ENCODE results near the gene G2E3. TPM values are rescaled to one million over a fixed set of nuclear protein-coding genes. Genes with fewer than 3 reads are reported as not detected.
A peak's percentile ranks its signal among the peaks of the same experiment; 100 is the strongest.

Gene G2E3
- total RNA-seq, 1 experiment from 2014 or later: 34.1 TPM

- Mint-ChIP-seq H3K4me3 (ENCODE audit: unreplicated experiment) (no peak overlapping the region), H3K27ac (ENCODE audit: low read depth, unreplicated experiment) (no peak overlapping the region), H3K4me1 (ENCODE audit: insufficient read depth, unreplicated experiment) (no peaks in the 10 kb centered on the region), H3K27me3 (ENCODE audit: insufficient read depth, unreplicated experiment) (peaks cover 14% of the 10 kb centered on the region), H3K9me3 (ENCODE audit: unreplicated experiment) (no peaks in the 10 kb centered on the region), H3K36me3 (ENCODE audit: insufficient read depth, unreplicated experiment) (no peaks in the 10 kb centered on the region)
- TF ChIP-seq, protein P1, sequence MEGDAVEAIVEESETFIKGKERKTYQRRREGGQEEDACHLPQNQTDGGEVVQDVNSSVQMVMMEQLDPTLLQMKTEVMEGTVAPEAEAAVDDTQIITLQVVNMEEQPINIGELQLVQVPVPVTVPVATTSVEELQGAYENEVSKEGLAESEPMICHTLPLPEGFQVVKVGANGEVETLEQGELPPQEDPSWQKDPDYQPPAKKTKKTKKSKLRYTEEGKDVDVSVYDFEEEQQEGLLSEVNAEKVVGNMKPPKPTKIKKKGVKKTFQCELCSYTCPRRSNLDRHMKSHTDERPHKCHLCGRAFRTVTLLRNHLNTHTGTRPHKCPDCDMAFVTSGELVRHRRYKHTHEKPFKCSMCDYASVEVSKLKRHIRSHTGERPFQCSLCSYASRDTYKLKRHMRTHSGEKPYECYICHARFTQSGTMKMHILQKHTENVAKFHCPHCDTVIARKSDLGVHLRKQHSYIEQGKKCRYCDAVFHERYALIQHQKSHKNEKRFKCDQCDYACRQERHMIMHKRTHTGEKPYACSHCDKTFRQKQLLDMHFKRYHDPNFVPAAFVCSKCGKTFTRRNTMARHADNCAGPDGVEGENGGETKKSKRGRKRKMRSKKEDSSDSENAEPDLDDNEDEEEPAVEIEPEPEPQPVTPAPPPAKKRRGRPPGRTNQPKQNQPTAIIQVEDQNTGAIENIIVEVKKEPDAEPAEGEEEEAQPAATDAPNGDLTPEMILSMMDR (IDR thresholded peaks at IDR 0.05; ENCODE audit: unreplicated experiment): no peak
- ChIA-PET CTCF (interaction anchor here (0.7 to 3.8 kb wide), 9 partner anchors 8 to 1767 kb away, joined by 3 to 17 read pairs (median 4); no protein-coding TSS in a partner anchor), POLR2A (interaction anchor here (0.9 to 1.3 kb wide), 2 partner anchors 103 to 125 kb away, joined by 3 read pairs; partner anchors contain the start of gene SCFD1)
- no peak for DNase-seq (ENCODE audit: unreplicated experiment)
- intact Hi-C loops (cut with micrococcal nuclease): loop anchor here (5.0 kb wide), 1 partner anchor 968 kb away; no protein-coding TSS in a partner anchor
- no TSS peak for BruUV-seq (replicated peaks)
These were observed 39.0 kb upstream of the G2E3 start for GRCh38 chr14:30519961-30520360.

GRCh38 chr14:30520536-30520935, 38.4 kb upstream of the G2E3 start:
- BruUV-seq (replicated peaks): no TSS peak
- TF ChIP-seq, protein P1 (IDR thresholded peaks at IDR 0.05; ENCODE audit: unreplicated experiment): no peak
- ChIA-PET CTCF (interaction anchor here (0.6 to 3.8 kb wide), 7 partner anchors 8 to 289 kb away, joined by 3 to 17 read pairs (median 3); no protein-coding TSS in a partner anchor), POLR2A (interaction anchor here (0.9 kb wide), 1 partner anchor 125 kb away, joined by 3 read pairs; no protein-coding TSS in a partner anchor)
- intact Hi-C loops (cut with micrococcal nuclease): loop anchor here (5.0 kb wide), 1 partner anchor 968 kb away; no protein-coding TSS in a partner anchor
- H3K9me3 Mint-ChIP-seq (ENCODE audit: unreplicated experiment): no peaks in the 10 kb centered on the region
- H3K27me3 Mint-ChIP-seq (ENCODE audit: insufficient read depth, unreplicated experiment): peaks cover 9% of the 10 kb centered on the region
- no peak for DNase-seq (ENCODE audit: unreplicated experiment)
- H3K36me3 Mint-ChIP-seq (ENCODE audit: insufficient read depth, unreplicated experiment): no peaks in the 10 kb centered on the region
- H3K4me1 Mint-ChIP-seq (ENCODE audit: insufficient read depth, unreplicated experiment): no peaks in the 10 kb centered on the region
- H3K27ac Mint-ChIP-seq (ENCODE audit: low read depth, unreplicated experiment): no peak overlapping the region
- no peak overlapping the region for H3K4me3 Mint-ChIP-seq (ENCODE audit: unreplicated experiment)

DNA sequence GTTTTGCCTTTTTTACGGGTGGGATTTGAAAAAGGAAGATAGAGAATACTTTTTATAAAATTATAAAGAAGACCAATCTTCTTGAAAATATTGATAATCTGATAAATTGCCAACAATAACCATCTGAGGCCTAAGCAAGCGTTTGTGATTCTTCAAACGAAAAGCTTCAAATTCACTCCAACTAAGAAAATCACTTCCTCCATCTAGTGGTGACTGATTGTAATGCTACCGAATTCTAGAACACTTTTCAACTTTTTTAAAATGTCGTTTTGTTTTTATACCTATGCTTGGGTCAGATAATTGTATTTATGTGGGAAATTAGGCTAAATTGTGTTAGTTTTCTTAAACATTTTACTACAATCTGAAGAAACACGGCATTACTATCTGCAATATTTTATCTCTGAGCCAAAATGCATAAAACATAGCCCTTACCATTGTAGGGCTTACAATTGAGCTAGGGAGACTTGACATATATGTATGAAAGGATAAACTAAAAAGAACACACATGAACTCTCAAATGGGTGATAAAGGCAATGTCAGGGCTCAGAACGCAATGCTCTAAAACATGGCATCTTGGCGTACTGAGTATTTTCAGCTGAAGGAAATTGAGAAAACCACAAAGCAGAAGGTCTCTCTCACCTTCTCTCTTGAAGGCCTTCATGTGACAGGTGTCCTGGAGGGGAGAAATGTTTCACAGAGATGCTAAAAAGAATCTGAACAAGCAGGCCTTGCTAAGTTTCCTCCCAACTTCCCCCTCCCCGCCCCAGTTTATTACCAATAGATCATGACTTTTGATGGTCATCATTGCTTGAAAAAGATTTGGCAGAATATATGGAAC, 36.8 kb upstream of the G2E3 start:
- TF ChIP-seq, protein P1 (IDR thresholded peaks at IDR 0.05; ENCODE audit: unreplicated experiment): peak; percentile 42
- Mint-ChIP-seq H3K27me3 (ENCODE audit: insufficient read depth, unreplicated experiment) (no peaks in the 10 kb centered on the region), H3K27ac (ENCODE audit: low read depth, unreplicated experiment) (no peak overlapping the region), H3K4me1 (ENCODE audit: insufficient read depth, unreplicated experiment) (no peaks in the 10 kb centered on the region), H3K9me3 (ENCODE audit: unreplicated experiment) (no peaks in the 10 kb centered on the region), H3K4me3 (ENCODE audit: unreplicated experiment) (no peak overlapping the region), H3K36me3 (ENCODE audit: insufficient read depth, unreplicated experiment) (no peaks in the 10 kb centered on the region)
- CTCF ChIA-PET: interaction anchor here (0.6 to 3.8 kb wide), 8 partner anchors 10 to 238 kb away, joined by 3 to 17 read pairs (median 4); no protein-coding TSS in a partner anchor
- intact Hi-C loops (cut with micrococcal nuclease): loop anchor here (5.0 kb wide), 1 partner anchor 970 kb away; no protein-coding TSS in a partner anchor
- POLR2A ChIA-PET: interaction anchor here (1.0 kb wide), 1 partner anchor 37 kb away, joined by 6 read pairs; the partner anchor contains the start of gene G2E3
- peak; percentile 61 for DNase-seq (ENCODE audit: unreplicated experiment)
- BruUV-seq (replicated peaks): no TSS peak

GRCh38 chr14:30525833-30526232, 33.1 kb upstream of the G2E3 start:
- CTCF ChIA-PET: no interaction called here
- H3K4me1 Mint-ChIP-seq (ENCODE audit: insufficient read depth, unreplicated experiment): no peaks in the 10 kb centered on the region

More at GRCh38 chr14:30525833-30526232, 33.1 kb upstream of the G2E3 start:
- intact Hi-C loops (cut with micrococcal nuclease): no loop called here
- POLR2A ChIA-PET: interaction anchor here (0.6 kb wide), 1 partner anchor 16 kb away, joined by 3 read pairs; no protein-coding TSS in a partner anchor
- Mint-ChIP-seq H3K9me3 (ENCODE audit: unreplicated experiment) (no peaks in the 10 kb centered on the region), H3K27ac (ENCODE audit: low read depth, unreplicated experiment) (no peak overlapping the region), H3K4me3 (ENCODE audit: unreplicated experiment) (no peak overlapping the region), H3K36me3 (ENCODE audit: insufficient read depth, unreplicated experiment) (no peaks in the 10 kb centered on the region), H3K27me3 (ENCODE audit: insufficient read depth, unreplicated experiment) (no peaks in the 10 kb centered on the region)
- peak; percentile 49 for DNase-seq (ENCODE audit: unreplicated experiment)
- TF ChIP-seq, protein P1 (IDR thresholded peaks at IDR 0.05; ENCODE audit: unreplicated experiment): no peak
- no TSS peak for BruUV-seq (replicated peaks)

Data from MCF 10A (cell line).